Lung (tissue), 12 donors: Measurements from ENCODE around the gene BIRC3. TPM values are rescaled to one million over a fixed set of nuclear protein-coding genes. Genes with fewer than 3 reads are reported as not detected.
"Not testable (repeated sequence)": the region's sequence is repeated elsewhere in the genome, so short reads cannot be mapped to it uniquely, and the experiment has no call there.

Experiments
- ATAC-seq: fragments of 200-7000 bp; cut with Tn5 transposase; one replicate; pipeline ENCODE4 v1.9.1; 2020; ENCODE audit warnings: moderate number of reproducible peaks; ENCODE audit not compliant: insufficient read depth, low FRiP score
- DNase-seq, 3 donors: peaks; one replicate each; pipeline ENCODE4 v3.0.0-alpha.2; 2013 to 2017
- H3K27ac ChIP-seq, 2 donors: one replicate each; pipeline ENCODE4 v1.5.1; 2013; ENCODE audit warnings: mild to moderate bottlenecking in 2 of 2, moderate library complexity in 2 of 2, control low read depth in 1 of 2, inconsistent platforms in 1 of 2, low read depth in 1 of 2, low read length in 1 of 2
- H3K27me3 ChIP-seq, 3 donors: one replicate each; pipeline ENCODE4 v1.5.1; 2013; ENCODE audit warnings: low read length in 2 of 3; ENCODE audit not compliant: control insufficient read depth in 3 of 3, insufficient read depth in 3 of 3
- H3K36me3 ChIP-seq, 4 donors: one replicate each; pipeline ENCODE4 v1.5.1; 2013; ENCODE audit warnings: low read length in 4 of 4, mild to moderate bottlenecking in 1 of 4, moderate library complexity in 1 of 4; ENCODE audit not compliant: control insufficient read depth in 4 of 4, insufficient read depth in 4 of 4
- H3K4me1 ChIP-seq, 5 donors: one replicate each; pipeline ENCODE4 v1.5.1; 2013; ENCODE audit warnings: low read length in 5 of 5, mild to moderate bottlenecking in 2 of 5, moderate library complexity in 1 of 5; ENCODE audit not compliant: control insufficient read depth in 5 of 5, insufficient read depth in 5 of 5
- H3K4me3 ChIP-seq: one replicate; pipeline ENCODE4 v1.5.1; 2013; ENCODE audit warnings: mild to moderate bottlenecking, control low read depth, moderate library complexity
- H3K9ac ChIP-seq, 2 donors: one replicate each; pipeline ENCODE4 v1.5.1; 2013; ENCODE audit warnings: low read length in 2 of 2, control low read depth in 1 of 2; ENCODE audit not compliant: insufficient read depth in 1 of 2
- H3K9me3 ChIP-seq, 4 donors: one replicate each; pipeline ENCODE4 v1.5.1; 2013; ENCODE audit warnings: low read length in 3 of 4, mild to moderate bottlenecking in 1 of 4, moderate library complexity in 1 of 4; ENCODE audit not compliant: control insufficient read depth in 4 of 4, insufficient read depth in 3 of 4
- WGBS, 2 donors: extraction: QIAGEN DNeasy Blood & Tissue Kit; methylation state at CpG; one replicate each; pipeline ENCODE4 v1.1.7; 2013; 5-methylcytosine and 5-hydroxymethylcytosine counted together
- polyA plus RNA-seq, 2 donors: library from polyadenylated mRNA; stranded (reverse); fragments of 200-250 nt; gene quantifications; one replicate each; pipeline ENCODE4 v1.2.1, GENCODE V29; 2013
- total RNA-seq, 2 donors: library from RNA; depleted of rRNA in 1 of 2; stranded (reverse); fragments of >200 nt in 1 of 2; gene quantifications; one replicate each; pipeline ENCODE4 v1.2.1, GENCODE V29; 2014 to 2021
- TF ChIP-seq, protein P1 (sequence below): IDR thresholded peaks from 2 replicates; pipeline ENCODE4 v1.5.1; 2012; ENCODE audit warnings: mild to moderate bottlenecking; ENCODE audit errors: control extremely low read depth, extremely low read depth
- donor health status: control.
- donor health status: control.
- donor health status: Bipolar disorder and iron deficiency.
- donor health status: healthy.
- donor health status: DM: yes; HTN: yes; CAD: no.

BIRC3 gene
- total and polyA plus RNA-seq, 4 donors = 8.7 to 61.0 (median 32.3) TPM

GRCh38 chr11:102295045-102295444 is 22.2 kb upstream of the BIRC3 start:
- Histone ChIP-seq H3K9ac (no peak overlapping the region), H3K27ac (no peak overlapping the region), H3K9me3 (no peaks in the 10 kb centered on the region), H3K36me3 (no peaks in the 10 kb centered on the region), H3K4me1 (peaks cover 0 to 6% (median 0%) of the 10 kb centered on the region in 5 donors), H3K4me3 (no peak overlapping the region), H3K27me3 (no peaks in the 10 kb centered on the region)
- DNase-seq (no peak), ATAC-seq (no peak)
- TF ChIP-seq, protein P1, sequence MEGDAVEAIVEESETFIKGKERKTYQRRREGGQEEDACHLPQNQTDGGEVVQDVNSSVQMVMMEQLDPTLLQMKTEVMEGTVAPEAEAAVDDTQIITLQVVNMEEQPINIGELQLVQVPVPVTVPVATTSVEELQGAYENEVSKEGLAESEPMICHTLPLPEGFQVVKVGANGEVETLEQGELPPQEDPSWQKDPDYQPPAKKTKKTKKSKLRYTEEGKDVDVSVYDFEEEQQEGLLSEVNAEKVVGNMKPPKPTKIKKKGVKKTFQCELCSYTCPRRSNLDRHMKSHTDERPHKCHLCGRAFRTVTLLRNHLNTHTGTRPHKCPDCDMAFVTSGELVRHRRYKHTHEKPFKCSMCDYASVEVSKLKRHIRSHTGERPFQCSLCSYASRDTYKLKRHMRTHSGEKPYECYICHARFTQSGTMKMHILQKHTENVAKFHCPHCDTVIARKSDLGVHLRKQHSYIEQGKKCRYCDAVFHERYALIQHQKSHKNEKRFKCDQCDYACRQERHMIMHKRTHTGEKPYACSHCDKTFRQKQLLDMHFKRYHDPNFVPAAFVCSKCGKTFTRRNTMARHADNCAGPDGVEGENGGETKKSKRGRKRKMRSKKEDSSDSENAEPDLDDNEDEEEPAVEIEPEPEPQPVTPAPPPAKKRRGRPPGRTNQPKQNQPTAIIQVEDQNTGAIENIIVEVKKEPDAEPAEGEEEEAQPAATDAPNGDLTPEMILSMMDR = no peak
- WGBS, 2 donors = 72 to 85% methylated on average over 2 of the region's 2 CpGs

GRCh38 chr11:102296757-102297156 is 20.5 kb upstream of the BIRC3 start:
- not testable (repeated sequence) for DNase-seq, H3K36me3 ChIP-seq, H3K27me3 ChIP-seq, H3K27ac ChIP-seq, H3K4me1 ChIP-seq, ATAC-seq, H3K9me3 ChIP-seq, H3K9ac ChIP-seq, H3K4me3 ChIP-seq
- 83 to 97% methylated on average over 4 of the region's 4 CpGs for WGBS, 2 donors

DNA sequence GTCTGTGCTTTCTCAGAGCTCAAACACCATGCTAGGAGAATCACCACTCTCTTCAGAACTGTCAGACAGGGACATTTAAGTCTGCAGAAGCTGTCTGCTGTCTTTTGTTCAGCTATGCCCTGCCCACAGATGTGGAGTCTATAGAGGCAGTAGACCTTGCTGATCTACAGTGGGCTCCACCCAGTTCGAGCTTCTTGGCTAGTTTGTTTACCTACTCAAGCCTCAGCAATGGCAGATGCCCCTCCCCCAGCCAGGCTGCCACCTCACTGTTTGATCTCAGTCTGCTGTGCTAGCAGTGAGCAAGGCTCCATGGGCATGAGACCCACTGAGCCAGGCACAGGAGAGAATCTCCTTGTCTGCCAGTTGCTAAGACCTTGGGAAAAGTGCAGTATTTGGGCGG is 16.4 kb upstream of the BIRC3 start:
- not testable (repeated sequence) for H3K9ac ChIP-seq, ATAC-seq
- WGBS, 2 donors = 60 to 76% methylated on average over 2 of the region's 2 CpGs

GRCh38 chr11:102302241-102302640 is 15.0 kb upstream of the BIRC3 start:
- no peaks in the 10 kb centered on the region for H3K27me3 ChIP-seq
- WGBS, 2 donors = 88 to 92% methylated on average over 1 of the region's 1 CpG
- no peaks in the 10 kb centered on the region for H3K36me3 ChIP-seq
- H3K27ac ChIP-seq = no peak overlapping the region
- DNase-seq (no peak), ATAC-seq (no peak)
- H3K4me1 ChIP-seq = peaks cover 0 to 5% (median 2%) of the 10 kb centered on the region in 5 donors
- peaks cover 0 to 8% (median 6%) of the 10 kb centered on the region in 4 donors for H3K9me3 ChIP-seq
- TF ChIP-seq, protein P1 = no peak
- H3K9ac ChIP-seq = no peak overlapping the region
- no peak overlapping the region for H3K4me3 ChIP-seq

More for the DNA sequence above, 16.4 kb upstream of the BIRC3 start:
- not testable (repeated sequence) for H3K27ac ChIP-seq, H3K4me1 ChIP-seq, H3K9me3 ChIP-seq, H3K36me3 ChIP-seq, DNase-seq, H3K4me3 ChIP-seq, H3K27me3 ChIP-seq
